HG03025 (cell line): ENCODE results near the gene ZNF629.

ENCODE experiments used
- ATAC-seq: cut with Tn5 transposase; IDR thresholded peaks from one replicate; pipeline ENCODE4 v1.9.1; 2021; ENCODE audit warnings: mild to moderate bottlenecking, moderate library complexity; ENCODE audit not compliant: unreplicated experiment, low FRiP score

The ZNF629 gene

GRCh38 chr16:30786115-30786935 is 680 bp downstream of the ZNF629 start:
- ATAC-seq = no peak

- ATAC-seq = no peak
These were observed 1.6 kb downstream of the ZNF629 start for GRCh38 chr16:30785126-30786106.

DNA sequence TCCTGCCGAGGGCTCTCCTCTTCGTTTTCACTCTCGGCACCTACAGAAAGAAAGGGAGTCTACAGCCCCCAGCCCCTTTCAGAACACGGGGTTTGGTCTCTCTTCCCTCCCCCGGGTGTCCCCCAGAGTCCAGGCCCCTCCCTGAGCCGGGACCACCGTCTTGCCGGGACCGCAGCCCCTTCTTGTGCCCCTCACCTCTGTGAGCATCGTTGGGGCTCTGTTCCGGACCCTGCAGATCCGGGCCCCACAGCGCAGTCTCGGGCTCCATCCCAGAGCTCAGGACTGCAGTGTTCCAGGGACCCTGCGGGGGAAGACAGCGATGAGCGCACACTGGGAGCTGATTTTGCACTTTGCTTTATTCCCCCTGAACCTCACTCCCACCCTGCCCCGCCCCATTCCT is 2.8 kb downstream of the ZNF629 start:
- no peak for ATAC-seq

GRCh38 chr16:30783280-30784109 is 3.5 kb downstream of the ZNF629 start:
- no peak for ATAC-seq

DNA sequence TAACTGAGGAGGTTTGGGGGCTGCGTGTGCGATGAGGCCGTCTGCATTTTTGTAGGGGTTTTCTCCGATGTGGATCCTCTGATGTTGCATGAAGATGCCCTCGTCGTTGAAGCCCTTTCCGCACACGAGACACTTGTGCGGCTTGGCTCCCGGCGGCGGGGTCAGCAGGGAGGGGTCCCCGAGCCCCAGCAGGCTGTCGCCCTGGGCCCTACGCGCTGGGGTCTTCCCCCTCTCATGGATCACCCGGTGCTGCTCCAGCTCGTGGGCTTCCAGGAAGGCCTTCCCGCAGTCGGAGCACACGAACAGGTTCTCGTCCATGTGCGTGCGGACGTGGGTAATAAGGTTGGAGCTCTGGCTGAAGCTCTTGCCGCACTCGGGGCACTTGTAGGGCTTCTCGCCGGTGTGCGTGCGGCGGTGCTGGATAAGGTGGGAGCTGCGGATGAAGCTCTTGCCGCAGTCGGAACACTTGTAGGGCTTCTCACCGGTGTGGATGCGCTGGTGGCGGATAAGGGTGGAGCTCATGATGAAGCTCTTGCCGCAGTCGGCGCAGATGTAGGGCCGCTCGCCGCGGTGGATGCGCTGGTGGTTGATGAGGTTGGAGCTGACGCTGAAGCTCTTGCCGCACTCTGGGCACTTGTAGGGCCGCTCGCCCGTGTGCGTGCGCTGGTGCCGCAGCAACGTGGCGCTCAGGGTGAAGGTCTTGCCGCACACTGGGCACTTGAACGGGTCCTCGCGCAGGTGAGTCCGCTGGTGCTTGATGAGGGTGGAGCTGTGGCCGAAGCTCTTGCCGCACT is 4.3 kb downstream of the ZNF629 start:
- no peak for ATAC-seq

- ATAC-seq = no peak
These were observed 6.5 kb downstream of the ZNF629 start for GRCh38 chr16:30780549-30780948.

- no peak for ATAC-seq
These were observed 7.0 kb downstream of the ZNF629 start for GRCh38 chr16:30780021-30780420.

DNA sequence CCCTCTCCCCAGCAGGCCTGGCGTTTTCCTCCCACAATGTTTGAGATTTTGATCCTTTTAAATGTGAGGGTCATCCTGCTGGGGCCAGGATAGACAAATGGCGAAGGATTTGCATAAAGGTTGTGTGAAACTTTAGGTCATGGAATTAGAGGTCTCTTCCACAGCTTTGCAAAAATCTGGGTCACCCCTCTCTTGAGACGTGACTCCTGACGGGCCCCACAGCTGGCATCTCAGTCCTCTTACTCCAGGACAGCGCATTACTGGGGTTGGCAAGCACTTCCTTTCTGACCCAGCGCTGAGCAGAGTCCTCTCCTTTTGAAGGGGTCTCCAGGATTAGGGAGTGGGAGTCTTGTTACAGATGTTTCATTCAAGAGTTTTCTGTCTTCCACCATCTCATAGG is 7.4 kb downstream of the ZNF629 start:
- no peak for ATAC-seq

DNA sequence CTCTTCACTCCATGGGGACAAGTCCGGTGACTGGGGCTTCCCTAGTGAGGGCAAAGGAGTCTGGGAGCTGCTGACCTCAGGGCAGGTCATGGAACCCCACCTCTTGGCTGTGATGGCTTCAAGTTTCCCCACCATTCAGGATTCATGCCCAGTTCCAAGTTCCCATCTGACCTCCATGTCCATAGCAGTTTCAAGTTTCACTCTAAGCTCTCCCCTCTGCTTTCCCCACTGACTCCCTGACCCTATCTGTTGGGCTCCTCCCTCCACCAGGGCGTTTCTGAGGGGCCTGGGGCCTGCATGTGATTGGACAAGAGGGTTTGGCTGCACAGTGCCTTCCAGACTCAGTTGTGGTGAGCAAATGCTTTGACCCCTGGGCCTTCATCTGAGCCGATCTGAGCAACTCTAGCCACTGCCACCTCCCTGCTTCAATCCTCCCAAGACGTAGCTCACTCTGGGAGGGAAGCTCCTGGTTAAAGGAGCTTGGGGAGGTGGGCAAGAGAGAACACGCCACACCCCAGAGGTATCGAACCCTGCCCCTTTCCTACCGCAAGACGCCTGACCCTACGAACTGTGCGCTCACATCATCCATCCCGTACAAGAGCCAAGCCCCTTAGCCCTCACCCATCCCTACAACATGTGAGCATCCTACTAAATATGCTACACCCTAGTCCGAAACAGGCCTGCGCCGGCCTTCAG is 8.3 kb downstream of the ZNF629 start:
- no peak for ATAC-seq

DNA sequence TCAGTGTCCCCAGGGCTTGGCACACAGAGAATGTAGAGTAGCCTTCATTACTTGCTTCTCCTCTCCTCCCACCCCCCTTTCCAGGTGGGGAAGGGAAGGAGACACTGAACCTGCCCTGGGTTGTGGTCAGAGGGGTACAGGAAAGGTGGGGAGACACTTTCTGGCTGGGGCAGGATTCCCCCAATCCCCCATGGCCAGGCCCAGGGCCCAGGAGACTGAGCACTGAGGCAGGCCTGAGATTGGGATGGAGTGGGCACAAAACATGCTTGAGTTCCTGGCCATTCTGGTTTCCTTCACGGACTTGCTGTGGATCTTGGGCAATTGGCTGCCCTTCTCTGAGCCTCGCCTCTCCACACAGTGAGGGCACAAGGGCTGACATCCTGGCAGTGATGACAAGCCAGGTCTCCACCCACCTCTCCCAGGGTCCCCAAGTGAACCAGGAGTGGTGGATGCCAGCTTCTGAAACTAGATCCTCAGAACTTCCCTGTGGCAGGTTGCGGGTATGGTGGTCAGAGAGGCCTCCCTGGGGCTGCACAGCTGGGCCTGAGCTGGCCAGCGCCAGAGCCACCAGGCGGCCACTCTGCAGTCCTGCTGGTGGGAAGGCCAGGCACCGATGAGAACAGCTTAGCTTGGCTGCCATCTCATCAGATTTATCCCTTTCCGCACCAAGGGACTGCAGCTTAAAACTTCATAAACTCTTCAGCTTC is 9.3 kb downstream of the ZNF629 start:
- no peak for ATAC-seq

DNA sequence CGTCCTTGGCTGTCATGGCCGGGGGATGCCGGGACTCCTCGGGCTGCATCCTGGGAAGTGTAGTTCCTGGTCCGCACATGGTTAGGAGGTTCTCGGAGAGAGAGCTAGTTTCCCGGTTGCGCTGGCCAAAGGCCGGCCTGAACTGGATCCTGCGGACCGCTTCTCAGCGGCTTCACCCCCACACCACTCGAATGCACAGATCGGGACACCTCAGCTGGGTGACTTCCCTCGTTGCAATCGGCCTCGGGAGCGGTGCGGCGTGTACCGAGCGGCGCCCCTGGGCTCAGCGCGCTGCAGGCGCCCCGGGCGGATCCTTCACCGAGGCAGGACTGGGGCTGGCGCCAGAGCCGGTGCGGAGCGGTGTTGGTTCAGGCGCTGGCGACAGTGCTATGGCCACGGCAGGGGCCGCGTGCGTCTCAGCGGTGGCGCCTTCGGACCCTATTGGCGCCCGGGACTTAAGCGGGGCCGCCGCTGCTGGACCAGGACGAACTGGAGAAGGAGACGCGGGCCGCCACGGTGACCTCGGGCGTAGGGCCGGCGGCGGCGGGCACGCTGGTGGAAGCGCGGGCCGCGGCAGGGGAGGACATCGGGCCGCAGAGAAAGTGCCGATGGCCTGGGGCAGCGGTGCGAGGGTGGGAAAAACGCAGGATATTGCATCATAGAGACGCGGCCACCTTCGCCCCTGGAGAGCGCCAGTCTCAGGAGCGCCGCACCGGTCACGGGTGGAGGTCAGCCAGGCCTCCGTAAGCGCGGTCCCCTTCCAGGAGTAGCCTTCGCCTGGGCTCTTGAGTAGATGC is 11.4 kb downstream of the ZNF629 start:
- no peak for ATAC-seq

- ATAC-seq = no peak
These were observed 11.9 kb downstream of the ZNF629 start for GRCh38 chr16:30775131-30775391.

DNA sequence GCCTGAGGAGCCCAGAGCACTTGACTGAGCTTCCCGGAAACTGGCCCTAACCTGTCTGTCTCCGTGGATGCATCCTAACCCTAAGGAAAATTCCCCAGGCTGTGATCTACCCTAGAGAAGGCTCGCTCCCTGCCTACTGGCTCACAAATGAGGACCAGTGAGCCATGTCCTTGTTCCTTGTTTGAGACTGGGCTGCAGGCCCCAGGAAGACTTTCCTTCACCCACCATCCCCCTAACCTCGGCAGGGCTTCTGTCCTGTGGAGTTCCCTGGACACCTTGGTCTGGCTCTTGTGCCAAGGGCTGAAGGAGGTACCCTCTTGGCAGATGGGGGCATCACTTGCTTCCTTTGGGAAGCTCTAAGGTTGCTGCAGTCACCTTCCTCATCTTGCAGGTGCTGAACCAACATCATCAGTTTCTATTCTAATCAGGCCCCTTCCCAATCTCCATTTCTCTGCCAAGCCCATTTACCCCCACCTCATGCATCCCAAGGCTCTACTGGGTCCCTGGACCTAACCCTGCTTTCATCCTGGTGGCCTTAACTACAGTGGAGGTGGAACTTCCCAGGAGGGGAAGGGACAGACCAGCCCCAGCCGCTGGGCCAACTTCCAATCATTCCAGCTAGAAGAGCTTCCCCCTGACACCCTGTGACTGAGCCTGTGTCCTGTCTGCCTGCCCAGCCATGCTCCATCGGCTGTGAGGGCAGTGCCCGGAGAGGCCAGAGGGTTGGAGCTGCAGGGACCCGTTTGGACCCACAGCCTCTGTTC is 12.5 kb downstream of the ZNF629 start:
- no peak for ATAC-seq

DNA sequence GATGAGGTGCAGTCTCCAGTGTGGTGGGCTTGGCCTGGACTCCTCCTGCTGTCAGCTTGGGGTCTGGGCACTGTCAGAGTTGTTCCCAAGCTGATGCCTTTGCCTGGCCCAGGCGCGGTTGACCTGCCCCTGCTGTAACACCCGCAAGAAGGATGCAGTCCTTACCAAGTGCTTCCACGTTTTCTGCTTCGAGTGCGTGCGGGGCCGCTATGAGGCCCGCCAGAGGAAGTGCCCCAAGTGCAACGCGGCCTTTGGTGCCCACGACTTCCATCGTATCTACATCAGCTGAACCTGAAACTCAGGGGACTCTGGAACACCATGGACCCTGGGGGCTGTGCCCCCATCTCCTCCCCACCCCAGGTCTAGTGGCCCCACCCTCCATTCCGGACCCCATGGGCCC is 13.2 kb downstream of the ZNF629 start:
- ATAC-seq = no peak

- ATAC-seq = no peak
These were observed 15.3 kb downstream of the ZNF629 start for GRCh38 chr16:30771726-30772125.

- no peak for ATAC-seq
These were observed 17.5 kb downstream of the ZNF629 start for GRCh38 chr16:30769379-30770089.
